ENCODE measurements around the gene TRABD2A.
"Not testable (repeated sequence)": the region's sequence is repeated elsewhere in the genome, so short reads cannot be mapped to it uniquely, and the experiment has no call there.

Gene TRABD2A, protein sequence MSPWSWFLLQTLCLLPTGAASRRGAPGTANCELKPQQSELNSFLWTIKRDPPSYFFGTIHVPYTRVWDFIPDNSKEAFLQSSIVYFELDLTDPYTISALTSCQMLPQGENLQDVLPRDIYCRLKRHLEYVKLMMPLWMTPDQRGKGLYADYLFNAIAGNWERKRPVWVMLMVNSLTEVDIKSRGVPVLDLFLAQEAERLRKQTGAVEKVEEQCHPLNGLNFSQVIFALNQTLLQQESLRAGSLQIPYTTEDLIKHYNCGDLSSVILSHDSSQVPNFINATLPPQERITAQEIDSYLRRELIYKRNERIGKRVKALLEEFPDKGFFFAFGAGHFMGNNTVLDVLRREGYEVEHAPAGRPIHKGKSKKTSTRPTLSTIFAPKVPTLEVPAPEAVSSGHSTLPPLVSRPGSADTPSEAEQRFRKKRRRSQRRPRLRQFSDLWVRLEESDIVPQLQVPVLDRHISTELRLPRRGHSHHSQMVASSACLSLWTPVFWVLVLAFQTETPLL

DNA sequence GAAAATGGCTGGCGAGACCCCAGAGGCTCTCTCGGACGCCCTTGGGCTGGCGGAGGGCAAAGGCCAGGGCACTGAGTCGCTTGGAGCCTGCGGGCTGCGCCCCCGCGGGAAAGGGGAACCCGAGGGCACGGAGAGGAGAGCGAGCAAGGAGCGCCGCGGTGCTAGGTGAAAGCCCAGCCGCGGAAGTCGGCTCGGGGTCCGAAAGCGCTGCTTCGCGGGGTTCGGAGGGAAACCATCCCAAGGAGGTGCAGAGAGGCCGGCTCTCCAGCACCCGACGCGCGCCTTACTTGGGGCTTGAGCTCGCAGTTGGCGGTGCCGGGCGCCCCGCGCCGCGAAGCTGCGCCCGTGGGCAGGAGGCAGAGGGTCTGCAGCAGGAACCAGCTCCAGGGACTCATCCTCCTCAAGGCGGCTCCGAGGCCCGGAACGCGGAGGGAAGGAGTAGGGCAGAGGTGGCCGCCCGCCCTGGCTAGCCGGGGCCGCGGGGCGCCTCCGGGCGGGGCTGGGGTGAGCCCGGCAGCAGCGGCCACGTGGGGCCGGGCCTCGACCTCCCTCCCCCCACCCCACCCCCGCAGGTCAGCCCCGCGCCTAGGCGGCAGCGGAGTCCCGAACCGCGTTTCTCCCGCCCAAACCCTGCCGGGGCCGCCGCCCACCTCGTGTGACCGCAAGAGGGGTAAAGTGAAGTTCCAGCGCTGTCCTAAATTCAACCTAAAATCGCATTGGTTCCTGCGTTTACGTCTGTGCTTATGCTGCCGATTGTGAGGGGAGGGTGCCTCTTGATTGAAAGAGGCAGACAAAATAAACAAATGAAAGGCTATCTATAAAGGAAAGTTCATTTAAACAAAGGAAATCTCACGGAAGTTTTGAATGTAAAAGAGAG is at the start of gene TRABD2A:
TRABD2A (minus strand) TSS at position 440 of the 877 bp plus-strand sequence; CDS start at position 395, 45 bp downstream.
- no peak for FAIRE-seq

DNA sequence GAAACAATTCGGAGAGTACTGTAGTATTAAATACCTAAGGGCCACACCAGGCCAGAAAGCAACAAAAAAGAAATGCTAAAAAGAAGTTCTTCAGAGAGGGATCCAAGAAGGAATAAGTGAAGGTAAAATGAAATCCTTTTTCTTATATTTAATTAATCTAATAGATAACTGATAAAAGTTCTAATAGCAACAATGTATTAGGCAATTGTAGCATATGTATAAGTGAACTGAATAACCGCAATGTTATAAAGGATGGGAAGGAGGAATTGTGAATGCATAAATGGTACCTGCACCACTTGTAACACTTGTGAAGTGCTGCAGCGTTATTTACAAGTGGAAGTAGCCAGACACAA is 46.4 kb upstream of the TRABD2A start:
- FAIRE-seq: no peak

DNA sequence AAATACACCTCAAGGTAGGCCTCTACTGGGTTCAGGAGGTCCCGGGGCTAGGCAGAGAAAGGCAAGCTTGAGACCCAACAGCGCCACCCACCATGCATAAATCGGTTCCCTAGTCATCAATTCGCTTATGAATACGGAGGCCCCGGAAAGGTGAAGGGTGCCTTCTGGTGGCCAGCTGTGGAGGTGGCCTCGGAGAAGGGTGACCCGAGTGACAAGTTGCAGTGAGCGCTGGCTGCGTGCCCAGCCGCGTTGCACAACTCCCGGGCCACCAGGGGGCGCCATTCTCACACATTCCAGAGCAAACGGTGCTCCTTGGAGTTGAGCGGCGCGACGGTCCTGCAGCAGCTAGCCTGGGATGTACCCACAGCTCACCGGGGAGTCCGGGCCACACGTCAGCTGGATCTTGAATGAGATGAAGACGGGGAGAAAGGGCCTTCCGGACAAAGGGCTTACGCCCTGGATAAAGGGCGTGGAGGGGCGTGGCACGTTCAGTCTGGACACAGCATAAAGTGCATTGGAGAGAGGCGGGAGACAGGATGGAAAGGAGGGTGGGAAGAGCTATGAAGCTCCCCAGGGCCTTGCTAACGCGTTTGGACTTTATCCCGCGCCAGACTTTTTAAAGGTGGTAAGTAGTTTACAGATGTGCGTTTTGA is 45.0 kb upstream of the TRABD2A start:
- FAIRE-seq: no peak

DNA sequence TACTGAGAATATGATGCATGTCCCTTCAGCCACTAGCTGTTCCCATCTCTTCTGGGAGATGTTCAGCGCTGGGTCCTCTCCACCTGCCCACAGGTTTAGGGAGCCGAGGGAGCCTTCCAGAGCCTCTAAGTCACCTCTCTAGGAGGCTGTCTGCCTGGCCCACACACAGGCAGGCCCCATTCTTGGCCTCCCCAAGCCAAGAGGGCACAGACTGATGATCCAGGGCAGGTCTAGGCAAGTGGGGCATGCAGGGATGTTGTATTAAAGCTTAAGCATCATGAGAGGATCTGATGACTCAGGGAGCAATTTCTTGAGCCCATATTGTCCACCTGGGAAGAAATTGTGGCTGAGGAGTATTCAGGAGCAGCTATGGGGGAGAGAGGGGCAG is 44.4 kb upstream of the TRABD2A start:
- FAIRE-seq: no peak

DNA sequence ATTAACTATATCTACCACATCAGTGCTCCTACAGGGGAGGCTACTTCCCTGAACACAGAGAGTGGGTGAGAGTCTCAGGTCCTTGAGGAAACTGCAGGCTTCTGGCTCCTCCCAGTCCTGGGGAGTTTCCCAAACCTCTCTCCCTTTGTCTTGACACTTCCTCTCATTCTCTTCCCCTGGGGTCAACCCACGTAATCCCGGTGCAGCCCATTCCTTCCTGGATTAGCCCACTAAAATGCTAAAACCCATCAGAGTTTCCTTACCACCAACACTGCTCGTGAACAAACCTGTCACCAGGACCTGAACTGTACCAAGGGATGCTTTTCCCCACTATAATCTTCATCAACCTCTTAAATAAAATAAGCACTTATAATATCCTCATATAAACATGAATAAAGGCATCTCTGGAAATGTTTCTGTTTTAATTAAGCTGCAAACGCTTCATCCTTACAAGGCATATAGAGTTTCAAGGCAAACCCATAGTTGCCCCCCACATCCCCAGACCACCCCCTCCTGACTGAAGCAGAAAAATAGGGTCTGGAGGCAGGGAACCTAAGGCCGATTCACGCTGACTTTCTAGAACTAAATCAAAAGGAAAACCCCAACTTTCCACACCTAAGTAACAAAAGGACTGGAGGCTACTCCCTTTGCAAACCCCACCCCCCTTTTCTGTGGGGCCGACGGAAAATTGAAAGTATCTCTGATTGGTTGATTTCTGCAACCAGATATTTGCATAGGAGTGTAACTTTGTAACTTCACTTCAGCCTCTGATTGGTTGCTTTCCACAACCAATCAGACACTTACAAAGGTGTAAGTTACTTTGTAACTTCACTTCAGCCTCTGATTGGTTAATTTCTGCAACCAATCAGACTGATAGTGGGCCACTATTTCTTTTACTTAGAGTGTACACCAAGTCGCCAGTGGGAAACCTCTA is 43.6 kb upstream of the TRABD2A start:
- peak; percentile 4 for FAIRE-seq

DNA sequence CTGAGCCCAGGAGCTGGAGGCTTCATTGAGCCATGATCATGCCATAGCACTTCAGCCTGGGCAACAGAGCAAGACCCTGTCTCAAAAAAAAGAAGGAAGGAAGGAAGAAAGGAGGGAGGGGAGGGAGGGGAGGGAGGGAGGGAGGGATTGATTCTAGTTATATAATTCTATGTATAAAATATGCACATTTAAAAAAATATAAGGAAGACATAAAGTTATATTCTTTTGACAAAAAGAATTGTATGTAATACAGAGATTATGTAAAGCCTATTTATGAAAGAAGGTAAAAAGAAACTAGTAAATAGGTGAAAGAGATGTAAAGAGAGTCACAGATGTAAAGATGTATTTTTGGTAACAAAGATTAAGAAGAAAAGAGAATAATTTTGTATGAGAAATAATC is 42.1 kb upstream of the TRABD2A start:
- FAIRE-seq: no peak

DNA sequence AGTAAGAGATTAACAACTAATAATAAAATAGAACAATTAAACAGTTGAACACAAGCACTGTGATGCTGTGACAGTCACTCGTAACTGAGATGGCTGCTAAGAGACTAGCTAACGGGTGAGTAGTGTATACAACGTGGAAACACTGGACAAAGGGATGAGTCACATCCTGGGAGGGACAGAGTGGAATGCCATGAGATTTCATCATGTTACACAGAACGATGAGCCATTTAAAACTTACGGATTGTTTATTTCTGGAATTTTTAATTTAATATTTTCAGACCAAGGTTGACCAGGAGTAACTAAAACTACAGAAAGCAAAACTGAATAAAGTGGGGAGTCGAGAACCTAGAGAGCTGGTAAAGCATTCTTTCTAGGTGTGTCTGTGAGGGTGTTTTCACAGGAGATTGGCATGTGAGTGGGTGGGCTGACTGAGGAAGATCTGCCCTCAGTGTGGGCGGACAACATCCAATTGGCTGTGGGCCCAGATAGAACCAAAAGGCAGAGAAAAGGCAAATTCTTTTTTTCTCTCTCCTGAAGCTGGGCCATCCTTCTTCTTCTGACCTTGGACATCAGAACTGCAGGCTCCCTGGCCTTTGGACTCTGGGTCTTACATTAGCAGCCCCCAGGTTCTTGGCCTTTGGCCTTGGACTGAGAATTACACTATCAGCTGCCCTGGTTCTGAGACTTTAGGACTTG is 39.1 kb upstream of the TRABD2A start:
- no peak for FAIRE-seq

DNA sequence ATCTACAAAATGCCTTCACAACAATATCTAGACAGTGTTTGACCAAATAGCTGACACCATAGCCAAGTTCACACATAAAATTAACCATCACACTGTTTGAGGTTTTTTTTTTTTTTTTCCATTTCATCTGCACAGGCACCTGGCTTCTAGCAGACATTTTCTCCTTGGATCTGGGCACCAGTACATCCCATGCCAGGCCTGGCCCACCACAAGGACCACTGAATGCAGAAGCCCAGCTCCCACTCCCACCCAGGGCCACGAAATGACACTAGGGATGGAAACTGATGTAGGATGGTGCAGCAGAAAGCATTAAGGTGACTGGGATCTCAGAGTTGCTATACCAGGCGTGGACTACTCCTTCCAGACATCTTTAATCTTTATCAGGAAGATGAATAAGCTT is 37.5 kb upstream of the TRABD2A start:
- FAIRE-seq: no peak

DNA sequence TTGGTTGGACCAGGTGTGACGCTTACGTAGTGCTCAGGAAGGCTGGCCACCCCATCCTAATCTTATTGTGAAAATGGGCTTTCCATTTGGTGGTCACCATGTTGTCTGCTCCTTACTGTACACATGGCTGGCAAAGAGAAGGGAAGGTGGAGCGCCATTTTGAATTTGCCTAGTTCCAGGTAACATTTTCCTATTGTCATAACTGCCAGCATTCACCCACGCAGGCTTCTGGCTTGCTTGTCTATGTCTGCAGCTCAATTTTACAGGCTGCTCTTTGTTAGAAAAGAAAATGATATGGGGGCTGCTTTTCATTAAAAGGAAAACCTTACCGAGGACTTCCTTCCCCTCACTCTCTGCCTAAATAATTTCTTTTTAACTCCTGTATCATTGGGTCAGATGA is 36.9 kb upstream of the TRABD2A start:
- not testable (repeated sequence) for FAIRE-seq

DNA sequence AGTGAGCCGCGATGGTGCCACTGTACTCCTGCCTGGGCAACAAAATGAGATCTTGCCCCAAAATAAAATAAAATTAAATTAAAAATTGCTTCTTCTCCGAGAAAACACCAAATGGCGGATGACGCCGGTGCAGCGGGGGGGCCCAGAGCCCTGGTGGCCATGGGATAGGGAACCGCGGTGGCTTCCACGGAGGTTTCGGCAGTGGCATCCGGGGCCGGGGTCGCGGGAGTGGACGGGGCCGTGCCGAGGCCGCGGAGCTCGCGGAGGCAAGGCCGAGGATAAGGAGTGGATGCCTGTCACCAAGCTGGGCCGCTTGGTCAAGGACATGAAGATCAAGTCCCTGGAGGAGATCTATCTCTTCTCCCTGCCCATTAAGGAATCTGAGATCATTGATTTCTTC is 34.8 kb upstream of the TRABD2A start:
- FAIRE-seq: not testable (repeated sequence)

DNA sequence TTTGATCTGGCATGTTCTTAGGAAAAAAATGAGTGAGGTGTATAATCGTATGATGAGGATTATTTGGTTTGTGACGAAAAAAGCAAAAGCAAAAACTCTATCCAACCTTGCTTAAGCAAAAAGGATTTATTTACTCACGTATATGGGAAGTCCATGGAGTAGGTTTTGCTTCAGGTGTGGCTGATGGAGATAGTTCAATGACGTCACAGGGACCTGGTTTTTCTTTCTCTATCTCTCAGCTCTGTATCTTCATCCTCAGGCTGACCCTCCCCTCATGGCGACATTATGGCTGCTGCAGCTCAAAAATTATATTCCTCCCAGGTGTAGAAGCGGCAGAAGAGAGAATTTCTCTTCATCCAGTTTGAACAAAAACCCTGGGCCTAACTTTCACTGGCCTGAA is 33.5 kb upstream of the TRABD2A start:
- FAIRE-seq: no peak

DNA sequence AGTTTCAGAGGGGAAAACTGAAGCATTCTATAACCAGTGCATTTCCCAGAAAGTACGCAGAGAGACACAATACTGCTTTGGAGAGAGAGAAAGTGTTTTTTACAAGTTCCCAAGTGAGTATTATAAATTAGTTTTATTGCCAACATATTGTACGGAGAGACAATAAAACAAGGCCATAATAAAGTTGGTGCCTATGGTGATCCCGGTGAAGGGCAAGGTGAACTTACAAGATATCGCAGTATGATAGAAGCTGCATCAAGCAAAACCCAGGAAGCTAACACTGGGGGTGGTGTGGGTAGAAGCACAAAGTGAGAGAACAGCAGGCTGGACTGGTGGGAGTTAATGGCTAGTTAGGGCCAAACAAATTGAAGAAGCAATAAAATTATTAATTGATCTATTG is 32.1 kb upstream of the TRABD2A start:
- no peak for FAIRE-seq

DNA sequence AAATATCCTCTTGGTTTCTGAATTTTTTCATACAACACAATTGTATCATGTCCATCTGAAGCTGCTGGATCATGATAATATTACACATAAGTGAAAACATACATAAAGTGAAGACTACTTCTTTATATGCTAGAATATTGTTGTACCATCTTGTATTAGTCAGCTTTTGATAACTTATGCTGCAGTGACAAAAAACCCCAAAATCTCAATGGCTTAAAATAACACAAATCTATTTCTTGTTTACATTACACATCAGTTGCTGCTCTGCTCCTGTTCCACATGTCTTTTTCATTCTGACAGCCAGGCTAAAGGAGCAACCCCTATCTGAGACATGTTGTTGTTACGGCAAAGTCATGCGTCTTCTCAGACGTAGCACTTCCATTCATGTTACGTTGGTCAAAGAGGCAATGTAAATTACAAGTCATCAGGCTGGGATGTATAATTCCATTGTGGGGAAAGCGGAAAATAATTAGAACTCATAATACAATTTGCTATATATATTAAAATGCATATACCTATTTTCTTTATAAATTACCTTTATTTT is 30.3 kb upstream of the TRABD2A start:
- FAIRE-seq: no peak

DNA sequence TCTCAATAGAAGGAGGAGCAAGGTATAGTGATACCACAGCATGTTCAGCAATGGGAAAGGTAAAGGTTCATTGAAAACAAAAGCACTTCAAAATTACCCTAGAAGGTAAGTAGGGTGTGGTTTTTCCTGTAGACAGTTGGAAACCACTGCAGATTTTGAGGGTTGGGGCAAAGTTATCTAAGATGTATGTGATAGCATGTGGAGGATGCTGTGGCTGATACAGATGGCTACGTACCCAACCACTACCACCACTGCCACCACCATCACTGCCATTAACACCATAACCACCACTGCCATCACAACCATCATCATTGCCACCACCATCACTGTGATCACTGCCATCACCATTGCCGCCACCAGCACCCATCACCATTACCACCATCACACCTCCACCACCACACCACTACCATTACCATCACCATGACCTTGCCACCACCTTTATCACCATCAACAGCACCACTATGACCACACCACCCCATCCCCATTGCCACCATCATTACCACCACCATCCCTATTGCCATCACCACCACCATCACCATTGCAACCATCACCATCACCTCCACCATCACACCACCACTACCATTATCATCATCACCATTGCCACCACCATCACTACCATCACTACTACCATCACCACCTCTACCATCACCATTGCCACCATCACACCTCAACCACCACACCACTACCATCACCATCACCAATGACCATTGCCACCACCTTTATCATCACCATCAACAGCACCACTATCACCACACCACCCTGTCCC is 28.2 kb upstream of the TRABD2A start:
- no peak for FAIRE-seq

DNA sequence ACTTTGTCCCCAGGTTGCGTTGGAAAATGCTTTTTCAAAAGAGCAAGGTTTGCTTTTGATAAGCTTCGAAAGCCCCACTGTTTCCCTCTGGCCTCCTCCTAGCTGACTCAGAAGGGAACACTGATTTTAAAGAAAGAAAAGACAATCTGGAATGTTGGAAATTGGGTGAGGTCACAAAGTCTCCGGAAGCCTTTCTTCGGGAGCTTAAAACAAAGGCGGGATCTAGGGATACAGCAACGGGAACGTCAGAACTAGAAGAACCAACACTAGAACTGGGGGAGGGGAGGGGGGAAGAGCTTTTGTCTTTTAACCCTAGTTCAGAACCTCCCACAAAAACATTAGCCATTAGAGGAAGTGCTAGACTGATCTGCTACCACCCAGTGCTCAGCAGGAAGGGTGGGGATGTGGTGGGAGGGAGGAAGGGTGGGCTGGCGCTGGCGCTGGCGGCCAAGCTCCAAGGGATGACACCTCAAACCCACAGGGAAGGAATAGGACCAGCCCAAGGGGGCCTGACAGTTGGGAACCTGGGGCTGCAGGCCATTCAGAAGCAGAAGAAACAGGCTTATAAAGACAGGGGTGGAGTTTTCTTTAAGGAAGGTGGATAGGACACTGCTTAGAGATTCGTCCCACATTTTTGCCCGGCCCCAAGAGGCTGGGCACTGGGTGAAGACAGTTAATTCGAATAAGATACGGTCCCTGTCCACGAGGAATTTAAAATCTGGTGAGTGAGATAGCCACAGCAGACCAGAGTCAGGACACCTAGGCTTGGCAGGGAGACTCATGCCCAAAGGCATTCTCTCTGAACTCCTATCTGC is 26.2 kb upstream of the TRABD2A start:
- FAIRE-seq: no peak

DNA sequence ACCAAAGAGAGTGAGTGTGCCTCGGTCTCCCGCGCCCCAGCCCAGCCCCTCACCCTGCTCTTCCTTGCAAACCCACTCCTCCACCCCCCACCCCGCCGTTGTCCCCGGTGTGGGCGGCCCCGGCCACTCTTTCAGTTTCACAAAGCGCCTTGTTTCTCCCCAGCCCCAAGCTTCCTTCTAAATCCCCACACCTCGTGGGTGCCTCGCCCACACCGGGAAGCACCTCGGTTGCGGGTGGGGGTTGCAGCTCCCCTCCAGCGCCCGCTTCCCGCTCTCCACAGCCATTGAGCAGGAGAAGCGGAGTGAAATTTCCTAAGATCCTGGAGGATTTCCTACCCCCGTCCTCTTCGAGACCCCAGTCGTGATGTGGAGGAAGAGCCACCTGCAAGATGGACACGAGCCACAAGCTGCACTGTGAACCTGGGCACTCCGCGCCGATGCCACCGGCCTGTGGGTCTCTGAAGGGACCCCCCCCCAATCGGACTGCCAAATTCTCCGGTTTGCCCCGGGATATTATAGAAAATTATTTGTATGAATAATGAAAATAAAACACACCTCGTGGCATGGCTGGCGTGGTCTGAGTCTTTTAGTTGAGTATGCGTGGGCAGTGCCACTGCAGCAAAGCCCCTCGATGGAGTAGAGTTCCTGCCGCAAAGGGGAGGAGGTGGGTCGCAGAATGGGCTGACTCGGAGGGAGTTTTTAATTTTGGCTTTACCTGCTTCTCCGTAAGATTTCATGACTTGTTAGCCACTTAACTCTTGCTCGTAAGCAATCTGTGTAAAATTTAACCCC is 25.4 kb upstream of the TRABD2A start:
- no peak for FAIRE-seq

DNA sequence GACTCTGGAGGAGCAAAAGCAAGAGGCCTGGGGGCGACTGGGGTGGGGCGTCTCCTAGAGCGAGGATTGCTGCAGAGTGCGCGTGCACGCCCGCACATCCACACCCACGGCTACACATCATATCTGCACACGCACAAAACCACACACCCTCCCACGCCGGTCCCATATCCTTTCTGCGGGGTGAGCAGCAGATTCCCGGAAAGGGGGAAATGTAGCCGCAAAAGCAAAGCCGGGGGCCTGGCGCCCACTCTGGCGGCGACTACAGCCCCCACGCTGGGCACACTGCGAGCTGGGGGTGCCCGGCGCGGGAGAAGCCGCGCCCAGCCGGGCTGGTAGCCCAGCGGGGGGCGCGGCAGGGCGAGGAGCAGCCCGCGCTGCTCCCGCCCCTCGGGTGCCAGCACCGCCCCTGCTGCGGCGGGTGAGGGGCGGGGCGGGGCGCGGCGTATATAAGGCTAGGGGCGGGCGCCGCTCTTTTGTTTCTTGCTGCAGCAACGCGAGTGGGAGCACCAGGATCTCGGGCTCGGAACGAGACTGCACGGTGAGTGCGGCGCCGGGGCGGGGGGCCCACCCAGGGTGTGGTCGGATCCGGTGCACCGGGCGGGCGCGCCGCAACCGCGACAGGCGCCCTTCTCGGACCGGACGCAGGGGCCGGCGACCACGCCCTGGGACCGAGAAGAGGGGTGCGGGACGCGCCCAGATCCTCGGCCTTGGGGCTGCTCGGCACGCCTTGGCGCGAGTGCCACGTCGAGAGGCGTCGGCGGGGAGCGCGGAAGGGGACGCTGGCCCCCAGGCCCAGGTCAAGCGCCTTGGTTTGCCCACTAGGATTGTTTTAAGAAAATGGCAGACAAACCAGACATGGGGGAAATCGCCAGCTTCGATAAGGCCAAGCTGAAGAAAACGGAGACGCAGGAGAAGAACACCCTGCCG is 24.6 kb upstream of the TRABD2A start, which contains the start of gene TMSB10:
TMSB10 (plus strand) TSS at position 476 of the 927 bp plus-strand sequence.
- no peak for FAIRE-seq

Data from endometrium (tissue), 2 donors.